ENCODE measurements around the gene BAZ2B. TPM values are rescaled to one million over a fixed set of nuclear protein-coding genes. Genes with fewer than 3 reads are reported as not detected.

Gene BAZ2B
- total RNA-seq, 6 experiments from 2014 or later = 18.0 to 32.8 (median 24.2) TPM

DNA sequence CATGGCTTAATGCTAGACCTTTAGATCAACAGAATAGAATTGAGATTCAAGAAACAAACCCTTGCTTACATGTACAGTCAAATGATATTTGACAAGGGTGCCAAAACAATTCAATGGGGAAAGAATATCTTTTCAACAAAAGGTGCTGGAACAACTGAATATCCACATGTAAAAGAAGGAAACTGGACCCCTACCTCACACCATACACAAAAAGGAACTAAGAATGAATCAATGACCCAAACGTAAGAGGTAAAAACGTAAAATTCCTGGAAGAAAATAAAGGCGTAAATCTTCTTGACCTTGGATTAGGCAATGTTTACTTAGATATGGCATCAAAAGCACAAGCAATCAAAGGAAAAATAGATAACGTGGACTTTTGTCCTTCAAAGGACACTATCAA lies 43.1 kb downstream of the BAZ2B start:
- no peak for TF ChIP-seq POLR2A (IDR thresholded peaks at IDR 0.05)
- TF ChIP-seq, protein P1, sequence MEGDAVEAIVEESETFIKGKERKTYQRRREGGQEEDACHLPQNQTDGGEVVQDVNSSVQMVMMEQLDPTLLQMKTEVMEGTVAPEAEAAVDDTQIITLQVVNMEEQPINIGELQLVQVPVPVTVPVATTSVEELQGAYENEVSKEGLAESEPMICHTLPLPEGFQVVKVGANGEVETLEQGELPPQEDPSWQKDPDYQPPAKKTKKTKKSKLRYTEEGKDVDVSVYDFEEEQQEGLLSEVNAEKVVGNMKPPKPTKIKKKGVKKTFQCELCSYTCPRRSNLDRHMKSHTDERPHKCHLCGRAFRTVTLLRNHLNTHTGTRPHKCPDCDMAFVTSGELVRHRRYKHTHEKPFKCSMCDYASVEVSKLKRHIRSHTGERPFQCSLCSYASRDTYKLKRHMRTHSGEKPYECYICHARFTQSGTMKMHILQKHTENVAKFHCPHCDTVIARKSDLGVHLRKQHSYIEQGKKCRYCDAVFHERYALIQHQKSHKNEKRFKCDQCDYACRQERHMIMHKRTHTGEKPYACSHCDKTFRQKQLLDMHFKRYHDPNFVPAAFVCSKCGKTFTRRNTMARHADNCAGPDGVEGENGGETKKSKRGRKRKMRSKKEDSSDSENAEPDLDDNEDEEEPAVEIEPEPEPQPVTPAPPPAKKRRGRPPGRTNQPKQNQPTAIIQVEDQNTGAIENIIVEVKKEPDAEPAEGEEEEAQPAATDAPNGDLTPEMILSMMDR (IDR thresholded peaks at IDR 0.05) = no peak
- intact Hi-C loops (cut with DNase I) = no loop called here
- H3K9me3 ChIP-seq = no peaks in the 10 kb centered on the region
- H3K4me1 ChIP-seq = no peaks in the 10 kb centered on the region
- 56% methylated on average over 4 of the region's 4 CpGs for WGBS (ENCODE audit: insufficient coverage, low coverage, low lambda C conversion rate, missing lambda C conversion rate)
- DNase-seq = no peak
- H3K27ac ChIP-seq = no peak overlapping the region
- H3K27me3 ChIP-seq = no peaks in the 10 kb centered on the region
- no peak overlapping the region for H3K4me3 ChIP-seq
- no peaks in the 10 kb centered on the region for H3K36me3 ChIP-seq
- no peak for ATAC-seq

- H3K27ac ChIP-seq = no peak overlapping the region
- intact Hi-C loops (cut with DNase I) = no loop called here
- H3K9me3 ChIP-seq = no peaks in the 10 kb centered on the region
- H3K4me1 ChIP-seq = no peaks in the 10 kb centered on the region
- H3K4me3 ChIP-seq = no peak overlapping the region
- ATAC-seq (no peak), DNase-seq (no peak)
- TF ChIP-seq POLR2A (IDR thresholded peaks at IDR 0.05) = no peak
- TF ChIP-seq, protein P1 (IDR thresholded peaks at IDR 0.05) = no peak
- H3K36me3 ChIP-seq = no peaks in the 10 kb centered on the region
- H3K27me3 ChIP-seq = no peaks in the 10 kb centered on the region
Observed at GRCh38 chr2:159572459-159572858, 43.9 kb downstream of the BAZ2B start.

GRCh38 chr2:159571540-159572260 lies 44.6 kb downstream of the BAZ2B start:
- H3K4me1 ChIP-seq = no peaks in the 10 kb centered on the region
- no peak overlapping the region for H3K4me3 ChIP-seq
- H3K27me3 ChIP-seq = no peaks in the 10 kb centered on the region
- intact Hi-C loops (cut with DNase I) = no loop called here
- H3K36me3 ChIP-seq = no peaks in the 10 kb centered on the region
- DNase-seq (no peak), ATAC-seq (no peak)
- 43% methylated on average over 1 of the region's 3 CpGs for WGBS (ENCODE audit: insufficient coverage, low coverage, low lambda C conversion rate, missing lambda C conversion rate)
- no peak overlapping the region for H3K27ac ChIP-seq
- no peaks in the 10 kb centered on the region for H3K9me3 ChIP-seq
- TF ChIP-seq, protein P1 (IDR thresholded peaks at IDR 0.05) = no peak
- TF ChIP-seq POLR2A (IDR thresholded peaks at IDR 0.05) = no peak

- Histone ChIP-seq H3K27me3 (no peaks in the 10 kb centered on the region), H3K4me3 (no peak overlapping the region), H3K4me1 (no peaks in the 10 kb centered on the region), H3K36me3 (no peaks in the 10 kb centered on the region), H3K9me3 (no peaks in the 10 kb centered on the region), H3K27ac (no peak overlapping the region)
- TF ChIP-seq, protein P1 (IDR thresholded peaks at IDR 0.05) = no peak
- TF ChIP-seq POLR2A (IDR thresholded peaks at IDR 0.05) = no peak
- ATAC-seq (no peak), DNase-seq (no peak)
- intact Hi-C loops (cut with DNase I) = no loop called here
Observed at GRCh38 chr2:159564081-159564480, 52.3 kb downstream of the BAZ2B start.

- ATAC-seq (no peak), DNase-seq (no peak)
- Histone ChIP-seq H3K4me3 (no peak overlapping the region), H3K36me3 (no peaks in the 10 kb centered on the region), H3K27ac (no peak overlapping the region), H3K9me3 (no peaks in the 10 kb centered on the region), H3K27me3 (no peaks in the 10 kb centered on the region), H3K4me1 (no peaks in the 10 kb centered on the region)
- WGBS (ENCODE audit: insufficient coverage, low coverage, low lambda C conversion rate, missing lambda C conversion rate) = 72% methylated on average over 2 of the region's 2 CpGs
- TF ChIP-seq, protein P1 (IDR thresholded peaks at IDR 0.05) = no peak
- no peak for TF ChIP-seq POLR2A (IDR thresholded peaks at IDR 0.05)
- intact Hi-C loops (cut with DNase I) = no loop called here
Observed at GRCh38 chr2:159562248-159562647, 54.1 kb downstream of the BAZ2B start.

Measured in right lobe of liver (tissue), 6 donors.